ENCODE measurements around the gene OR10A5.
"Not testable (repeated sequence)": the region's sequence is repeated elsewhere in the genome, so short reads cannot be mapped to it uniquely, and the experiment has no call there.

Gene OR10A5

GRCh38 chr11:6875761-6876160, 30.3 kb downstream of the OR10A5 start:
- no peak for DNase-seq

DNA sequence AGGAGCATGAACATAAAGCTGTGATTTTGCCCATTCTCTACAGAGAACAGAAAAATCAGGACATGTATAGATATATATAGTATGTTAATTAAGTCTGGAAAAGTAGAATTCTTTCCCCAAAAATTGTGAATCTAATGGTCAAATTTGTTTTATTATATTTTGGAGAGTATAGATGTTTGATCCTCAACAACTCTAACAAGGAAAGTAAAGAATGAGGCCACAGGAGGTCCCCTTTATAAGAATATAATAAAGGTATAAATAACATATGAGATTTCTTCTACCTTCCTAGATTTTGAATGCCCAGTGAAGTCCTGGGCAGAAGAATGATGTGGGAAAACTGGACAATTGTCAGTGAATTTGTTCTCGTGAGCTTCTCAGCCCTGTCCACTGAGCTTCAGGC, 30.8 kb downstream of the OR10A5 start, which contains the start of gene OR10A4:
TSS of gene OR10A4 (plus strand) at position 301 of the 400 bp plus-strand sequence. CDS start at position 324, 23 bp downstream.
- DNase-seq: no peak

DNA sequence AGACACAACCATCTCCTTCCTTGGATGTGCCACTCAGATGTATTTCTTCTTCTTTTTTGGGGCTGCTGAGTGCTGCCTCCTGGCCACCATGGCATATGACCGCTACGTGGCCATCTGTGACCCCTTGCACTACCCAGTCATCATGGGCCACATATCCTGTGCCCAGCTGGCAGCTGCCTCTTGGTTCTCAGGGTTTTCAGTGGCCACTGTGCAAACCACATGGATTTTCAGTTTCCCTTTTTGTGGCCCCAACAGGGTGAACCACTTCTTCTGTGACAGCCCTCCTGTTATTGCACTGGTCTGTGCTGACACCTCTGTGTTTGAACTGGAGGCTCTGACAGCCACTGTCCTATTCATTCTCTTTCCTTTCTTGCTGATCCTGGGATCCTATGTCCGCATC, 31.4 kb downstream of the OR10A5 start:
- no peak for DNase-seq

DNA sequence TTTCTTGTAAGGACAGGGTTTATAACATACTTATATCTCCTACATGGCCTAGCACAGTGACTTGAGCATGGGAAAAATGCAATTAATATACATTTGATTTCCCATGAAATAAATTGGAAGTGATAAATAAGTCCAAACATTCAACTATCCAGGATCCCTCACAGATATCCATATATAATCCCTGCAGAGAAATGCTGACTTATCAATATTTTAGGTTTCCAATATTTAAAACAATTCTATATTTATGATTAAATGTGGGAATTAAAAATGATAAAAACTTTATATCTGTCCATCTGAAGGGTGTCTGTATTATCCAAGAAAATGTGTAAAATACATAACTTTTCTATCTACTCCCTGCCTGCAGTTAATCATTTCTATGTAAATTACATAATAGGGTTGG, 37.3 kb downstream of the OR10A5 start:
- no peak for DNase-seq

DNA sequence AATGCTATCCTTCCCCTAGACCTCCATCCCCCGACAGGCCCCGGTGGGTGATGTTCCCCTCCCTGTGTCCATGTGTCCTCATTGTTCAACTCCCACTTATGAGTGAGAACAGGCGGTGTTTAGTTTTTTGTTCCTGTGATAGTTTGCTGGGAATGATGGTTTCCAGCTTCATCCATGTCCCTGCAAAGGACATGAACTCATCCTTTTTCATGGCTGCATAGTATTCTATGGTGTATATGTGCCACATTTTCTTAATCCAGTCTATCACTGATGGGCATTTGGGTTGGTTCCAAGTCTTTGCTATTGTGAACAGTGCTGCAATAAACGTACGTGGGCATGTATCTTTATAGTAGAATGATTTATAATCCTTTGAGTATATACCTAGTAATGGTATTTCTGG, 42.2 kb downstream of the OR10A5 start:
- DNase-seq: not testable (repeated sequence)

GRCh38 chr11:6888830-6889229, 43.3 kb downstream of the OR10A5 start:
- no peak for DNase-seq

DNA sequence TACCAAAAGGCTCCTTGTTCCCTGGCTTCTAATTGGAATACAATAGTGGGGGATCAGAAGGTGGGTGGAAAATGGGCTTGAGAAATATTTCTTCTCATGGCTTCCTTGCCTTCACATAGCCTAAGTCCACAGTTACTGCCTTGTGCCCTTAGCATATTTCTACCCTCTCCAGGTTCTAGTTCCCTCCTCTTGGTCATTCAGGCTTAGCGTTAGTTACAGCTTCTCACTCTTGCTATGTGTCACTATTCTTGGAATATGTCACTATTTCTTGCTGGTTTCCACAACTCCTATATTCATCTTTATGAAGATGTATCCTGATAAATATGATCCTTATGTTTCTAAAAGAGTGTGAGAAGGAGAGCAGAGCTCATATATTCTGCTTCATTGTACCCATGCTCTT, 44.4 kb downstream of the OR10A5 start:
- no peak for DNase-seq

GRCh38 chr11:6892400-6892799, 46.9 kb downstream of the OR10A5 start, which contains the start of gene OR2D2:
Gene OR2D2 (minus strand): TSS chr11:6892500. CDS start chr11:6892500, 0 bp downstream.
- DNase-seq: no peak

DNA sequence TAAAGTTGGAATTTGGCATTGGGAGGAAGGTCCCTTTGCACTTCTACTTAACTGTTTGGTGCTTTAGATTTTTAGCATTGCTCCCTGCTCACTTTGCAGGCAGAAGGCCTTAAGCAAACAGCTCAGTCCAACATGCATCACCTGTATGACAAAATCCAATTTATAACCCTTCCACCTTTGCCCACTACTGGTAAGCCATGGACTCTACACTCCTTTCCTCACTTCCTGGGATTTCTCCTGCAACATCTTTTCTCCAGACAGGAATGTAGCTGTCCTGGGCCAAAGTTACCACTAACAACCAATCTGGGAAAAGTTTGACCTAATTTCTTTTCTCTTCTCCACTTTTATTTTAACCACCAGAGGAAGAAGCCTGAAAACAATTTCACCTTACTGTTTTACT, 48.6 kb downstream of the OR10A5 start:
- DNase-seq: no peak

GRCh38 chr11:6895010-6895409, 49.5 kb downstream of the OR10A5 start:
- DNase-seq: no peak

All from anterior cingulate cortex (tissue), 58 donors.